Vagina (tissue), 2 donors: Measurements from ENCODE around the gene WFDC10A. TPM values are rescaled to one million over a fixed set of nuclear protein-coding genes. Genes with fewer than 3 reads are reported as not detected.

Experiments used
- DNase-seq, 2 donors: peaks; one replicate each; pipeline ENCODE4 v3.0.0-alpha.2; 2017; ENCODE audit errors: extremely low spot score in 2 of 2
- H3K27ac ChIP-seq: fragments of 200-600 bp; sonication (generic); one replicate; pipeline ENCODE4 v1.5.1; 2019
- H3K27me3 ChIP-seq: fragments of 200-600 bp; sonication (generic); one replicate; pipeline ENCODE4 v1.5.1; 2019
- H3K36me3 ChIP-seq, 2 donors: fragments of 200-600 bp; sonication (generic); one replicate each; pipeline ENCODE4 v1.5.1; 2017 to 2019
- H3K4me1 ChIP-seq: fragments of 200-600 bp; sonication (generic); one replicate; pipeline ENCODE4 v1.5.1; 2019
- H3K4me3 ChIP-seq, 2 donors: fragments of 200-600 bp; sonication (generic); 1 replicate in 1 of 2; 2 replicates in 1 of 2; pipeline ENCODE4 v1.5.1; 2016 to 2019
- H3K9me3 ChIP-seq: fragments of 200-600 bp; sonication (generic); one replicate; pipeline ENCODE4 v1.5.1; 2019
- CTCF ChIP-seq, 3 experiments: fragments of 450-650 bp in 2 of 3; fragments of 200-600 bp in 1 of 3; sonication (generic) in 1 of 3; IDR thresholded peaks; one replicate each; pipeline ENCODE4 v1.5.1; 2017 to 2019; ENCODE audit warnings: antibody characterized with exemption in 3 of 3, mild to moderate bottlenecking in 2 of 3, moderate library complexity in 2 of 3
- POLR2A ChIP-seq, 2 donors: fragments of 450-650 bp; IDR thresholded peaks; one replicate each; pipeline ENCODE4 v1.6.1; 2017; ENCODE audit warnings: antibody characterized with exemption in 2 of 2, mild to moderate bottlenecking in 2 of 2, moderate library complexity in 2 of 2
- POLR2AphosphoS5 ChIP-seq, 2 donors: sonication (generic); formaldehyde crosslinking; IDR thresholded peaks; one replicate each; pipeline ENCODE4 v1.9.0; 2017; ENCODE audit warnings: antibody characterized with exemption in 2 of 2, mild to moderate bottlenecking in 2 of 2, low read depth in 1 of 2; ENCODE audit not compliant: insufficient read depth in 1 of 2
- intact Hi-C: fragments of 100-400 bp; cut with DNase I; formaldehyde crosslinking; loops from one replicate; pipeline ENCODE4 v1.15.1; 2023
- total RNA-seq: library from RNA; depleted of rRNA; stranded (reverse); fragments of >200 nt; gene quantifications from one replicate; pipeline ENCODE4 v1.2.3, GENCODE V29; 2016

WFDC10A gene
- total RNA-seq, 1 donor from 2014 or later: not detected

- Histone ChIP-seq H3K27me3 (no peaks in the 10 kb centered on the region), H3K4me1 (no peaks in the 10 kb centered on the region), H3K9me3 (no peaks in the 10 kb centered on the region), H3K36me3 (no peaks in the 10 kb centered on the region), H3K4me3 (no peak overlapping the region), H3K27ac (no peak overlapping the region)
- intact Hi-C loops: no loop called here
- no peak for DNase-seq
- TF ChIP-seq POLR2A (IDR thresholded peaks at IDR 0.05): no peak
- no peak for TF ChIP-seq CTCF (IDR thresholded peaks at IDR 0.05)
- TF ChIP-seq POLR2AphosphoS5 (IDR thresholded peaks at IDR 0.05; ENCODE audit: insufficient read depth in 1 of 2, low read depth in 1 of 2): no peak
These were observed 39.8 kb upstream of the WFDC10A start for GRCh38 chr20:45589725-45590124.

DNA sequence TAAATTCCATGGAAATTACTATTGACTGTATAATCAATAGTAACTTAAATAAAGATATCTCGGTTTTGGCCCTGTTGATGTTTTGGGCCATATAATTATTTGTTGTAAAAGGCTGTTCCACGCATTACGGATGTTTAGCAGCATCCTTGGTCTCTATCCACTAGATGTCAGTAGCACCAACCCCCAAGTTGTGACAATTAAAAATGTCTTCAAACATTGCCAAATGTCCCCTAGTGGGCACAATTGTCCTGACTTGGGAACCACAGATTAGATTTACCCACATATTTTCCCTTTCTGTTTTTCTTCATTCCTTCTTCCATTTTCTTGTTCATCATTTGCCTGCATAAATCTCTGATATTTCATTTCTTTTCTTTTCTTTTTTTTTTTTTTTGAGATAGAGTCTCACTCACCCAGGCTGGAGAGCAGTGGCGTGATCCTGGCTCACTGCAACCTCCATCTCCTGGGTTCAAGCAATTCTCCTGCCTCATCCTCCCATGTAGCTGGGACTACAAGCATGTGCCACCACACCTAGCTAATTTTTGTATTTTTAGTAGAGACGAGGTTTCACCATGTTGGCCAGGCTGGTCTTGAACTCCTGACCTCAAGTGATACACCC is 36.9 kb upstream of the WFDC10A start:
- no peak overlapping the region for H3K27ac ChIP-seq
- TF ChIP-seq POLR2A (IDR thresholded peaks at IDR 0.05): no peak
- TF ChIP-seq CTCF (IDR thresholded peaks at IDR 0.05): no peak
- TF ChIP-seq POLR2AphosphoS5 (IDR thresholded peaks at IDR 0.05; ENCODE audit: insufficient read depth in 1 of 2, low read depth in 1 of 2): no peak
- H3K27me3 ChIP-seq: no peaks in the 10 kb centered on the region
- H3K36me3 ChIP-seq: no peaks in the 10 kb centered on the region
- DNase-seq: no peak
- H3K4me1 ChIP-seq: no peaks in the 10 kb centered on the region
- intact Hi-C loops: no loop called here
- no peak overlapping the region for H3K4me3 ChIP-seq
- no peaks in the 10 kb centered on the region for H3K9me3 ChIP-seq

GRCh38 chr20:45593498-45593897 is 36.0 kb upstream of the WFDC10A start:
- DNase-seq: no peak
- Histone ChIP-seq H3K4me1 (no peaks in the 10 kb centered on the region), H3K4me3 (no peak overlapping the region), H3K9me3 (no peaks in the 10 kb centered on the region), H3K36me3 (no peaks in the 10 kb centered on the region), H3K27me3 (no peaks in the 10 kb centered on the region), H3K27ac (no peak overlapping the region)
- TF ChIP-seq CTCF (IDR thresholded peaks at IDR 0.05) (no peak), POLR2AphosphoS5 (IDR thresholded peaks at IDR 0.05; ENCODE audit: insufficient read depth in 1 of 2, low read depth in 1 of 2) (no peak), POLR2A (IDR thresholded peaks at IDR 0.05) (no peak)
- intact Hi-C loops: no loop called here

GRCh38 chr20:45595235-45595634 is 34.3 kb upstream of the WFDC10A start:
- no peaks in the 10 kb centered on the region for H3K36me3 ChIP-seq
- no peak for TF ChIP-seq CTCF (IDR thresholded peaks at IDR 0.05)
- no peak for TF ChIP-seq POLR2AphosphoS5 (IDR thresholded peaks at IDR 0.05; ENCODE audit: insufficient read depth in 1 of 2, low read depth in 1 of 2)
- no peak for TF ChIP-seq POLR2A (IDR thresholded peaks at IDR 0.05)
- H3K9me3 ChIP-seq: no peaks in the 10 kb centered on the region
- H3K27me3 ChIP-seq: no peaks in the 10 kb centered on the region
- no peaks in the 10 kb centered on the region for H3K4me1 ChIP-seq
- intact Hi-C loops: no loop called here
- no peak overlapping the region for H3K27ac ChIP-seq
- DNase-seq: no peak
- no peak overlapping the region for H3K4me3 ChIP-seq

DNA sequence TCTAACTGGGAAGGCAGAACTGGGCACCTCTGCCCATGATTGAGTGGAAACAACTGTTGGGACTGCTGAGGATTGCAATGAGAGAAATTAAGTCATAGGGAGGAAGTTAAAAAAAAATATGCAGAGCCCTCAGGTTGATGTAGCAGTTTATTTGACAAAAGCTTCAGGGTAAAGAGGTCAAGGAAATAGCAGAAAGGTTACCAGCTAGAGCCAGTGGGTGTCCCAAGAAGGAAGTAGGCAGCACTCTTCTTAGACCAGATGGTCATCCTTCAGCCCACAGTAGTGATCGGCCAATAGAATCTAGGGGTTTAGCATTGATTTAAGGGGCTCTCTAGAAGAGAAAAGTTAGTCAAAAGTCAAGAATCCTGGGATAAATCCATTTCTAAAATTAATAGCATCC is 21.7 kb upstream of the WFDC10A start:
- DNase-seq: no peak
- H3K27ac ChIP-seq: no peak overlapping the region
- H3K4me3 ChIP-seq: no peak overlapping the region
- no peaks in the 10 kb centered on the region for H3K9me3 ChIP-seq
- no peaks in the 10 kb centered on the region for H3K27me3 ChIP-seq
- no peaks in the 10 kb centered on the region for H3K4me1 ChIP-seq
- no peaks in the 10 kb centered on the region for H3K36me3 ChIP-seq
- intact Hi-C loops: no loop called here
- TF ChIP-seq CTCF (IDR thresholded peaks at IDR 0.05): no peak
- TF ChIP-seq POLR2AphosphoS5 (IDR thresholded peaks at IDR 0.05; ENCODE audit: insufficient read depth in 1 of 2, low read depth in 1 of 2): no peak
- TF ChIP-seq POLR2A (IDR thresholded peaks at IDR 0.05): no peak
